COR-L47 (cell line): ENCODE measurements around the gene RAB11A.

Experiments used
- DNase-seq: peaks from one replicate; lab custom pipeline; 2025; lab: John Stamatoyannopoulos, UW

The RAB11A gene

DNA sequence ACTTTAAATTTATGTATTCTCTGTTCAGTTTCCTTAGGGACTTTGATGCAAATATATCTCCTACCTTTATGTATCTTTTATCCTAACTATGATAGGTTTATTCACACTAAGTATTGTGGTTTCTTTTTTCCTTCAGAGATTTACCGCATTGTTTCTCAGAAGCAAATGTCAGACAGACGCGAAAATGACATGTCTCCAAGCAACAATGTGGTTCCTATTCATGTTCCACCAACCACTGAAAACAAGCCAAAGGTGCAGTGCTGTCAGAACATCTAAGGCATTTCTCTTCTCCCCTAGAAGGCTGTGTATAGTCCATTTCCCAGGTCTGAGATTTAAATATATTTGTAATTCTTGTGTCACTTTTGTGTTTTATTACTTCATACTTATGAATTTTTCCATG is 18.3 kb downstream of the RAB11A start:
- DNase-seq, result no peak

DNA sequence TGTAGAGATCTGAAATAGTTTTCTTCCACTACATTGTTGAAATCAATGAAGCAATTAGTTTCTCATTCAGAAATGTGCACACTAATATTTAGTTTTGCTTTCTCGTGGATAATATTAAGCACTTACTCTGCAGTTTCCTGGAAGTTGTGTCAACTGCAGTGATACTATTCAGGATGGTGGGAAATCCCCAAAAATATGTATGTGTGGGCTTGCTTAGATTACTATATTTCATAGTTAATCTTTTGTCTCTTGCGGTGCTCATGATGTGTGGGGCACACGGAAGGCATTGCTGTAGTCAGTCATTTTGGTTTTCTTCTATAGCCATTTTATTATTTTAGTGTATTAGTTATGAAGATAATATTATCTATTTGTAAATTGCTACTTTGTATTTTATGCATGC is 19.7 kb downstream of the RAB11A start:
- DNase-seq, result no peak

DNA sequence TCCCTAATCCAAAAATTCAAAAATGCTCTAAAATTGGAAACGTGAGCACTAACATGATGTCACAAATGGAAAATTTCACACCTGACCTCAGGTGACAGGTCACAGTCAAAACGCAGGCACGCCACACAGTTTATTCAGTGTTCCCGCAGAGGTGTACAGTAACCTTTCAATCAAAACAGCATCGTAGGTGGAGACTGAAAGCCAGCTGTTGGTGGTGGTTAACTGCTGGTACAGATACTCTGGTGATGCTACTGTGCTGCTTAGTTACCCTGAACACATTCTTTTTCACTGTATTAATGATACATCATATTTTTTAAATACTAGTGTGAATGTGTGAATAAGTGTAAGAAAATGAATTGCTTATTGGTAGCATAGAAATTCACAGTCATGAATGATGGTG is 23.8 kb downstream of the RAB11A start:
- no peak for DNase-seq

DNA sequence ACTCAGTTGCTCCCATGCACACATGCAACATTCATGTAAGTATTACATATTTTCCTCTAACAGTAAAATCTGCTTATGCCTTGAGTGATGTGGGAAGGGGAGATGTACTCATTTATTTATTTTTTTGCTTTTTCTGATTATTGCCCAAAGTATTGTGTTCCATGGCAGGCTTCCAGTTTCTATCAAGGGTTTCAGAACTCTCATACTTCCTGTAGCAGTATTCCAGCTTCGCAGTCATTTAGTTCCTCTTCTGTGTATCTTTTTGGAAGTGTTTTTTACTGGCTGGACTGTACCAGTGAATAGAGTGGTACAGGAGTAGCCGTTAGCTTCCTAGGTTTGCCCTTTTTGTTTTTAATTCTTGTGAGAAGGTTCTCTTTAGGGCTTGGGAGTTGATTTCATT is 26.9 kb downstream of the RAB11A start:
- no peak for DNase-seq

DNA sequence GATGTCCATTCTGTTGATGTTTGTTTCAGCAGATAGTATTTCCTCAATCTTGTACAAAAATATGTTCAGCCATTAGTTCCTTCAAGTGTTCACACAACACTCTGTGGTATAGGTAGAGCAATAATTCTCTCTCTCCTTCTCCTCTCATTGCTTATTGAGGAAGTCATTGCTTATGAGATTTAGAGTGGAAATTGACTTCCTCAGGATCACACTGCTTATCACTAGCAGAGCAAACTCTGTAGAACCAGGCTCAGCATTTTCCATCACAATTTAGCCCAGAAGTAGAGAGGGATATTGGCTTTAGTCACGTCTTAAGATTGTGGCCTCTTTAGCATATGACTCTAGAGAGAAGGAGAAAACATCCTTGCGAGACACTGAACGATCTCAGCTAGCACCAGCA is 31.2 kb downstream of the RAB11A start:
- no peak for DNase-seq

DNA sequence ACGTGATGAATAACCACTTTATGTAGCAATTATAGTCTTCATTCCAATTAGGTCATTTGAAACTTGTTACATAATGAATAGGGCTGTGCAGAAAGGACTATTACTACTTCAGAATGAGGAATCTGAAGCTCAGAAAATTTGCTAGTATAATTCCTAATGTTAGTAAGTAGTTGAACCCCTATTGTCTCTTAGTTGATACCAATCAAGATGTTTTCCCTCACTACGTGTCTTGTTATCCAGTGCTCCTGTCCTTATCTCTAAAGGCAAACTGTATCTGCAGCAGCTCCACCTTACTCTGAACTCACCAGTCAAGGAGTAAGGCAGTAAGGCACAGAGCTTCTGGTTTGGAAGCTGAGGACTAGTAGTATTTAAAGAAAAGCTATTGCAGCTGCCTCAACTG is 32.0 kb downstream of the RAB11A start:
- DNase-seq, result no peak

DNA sequence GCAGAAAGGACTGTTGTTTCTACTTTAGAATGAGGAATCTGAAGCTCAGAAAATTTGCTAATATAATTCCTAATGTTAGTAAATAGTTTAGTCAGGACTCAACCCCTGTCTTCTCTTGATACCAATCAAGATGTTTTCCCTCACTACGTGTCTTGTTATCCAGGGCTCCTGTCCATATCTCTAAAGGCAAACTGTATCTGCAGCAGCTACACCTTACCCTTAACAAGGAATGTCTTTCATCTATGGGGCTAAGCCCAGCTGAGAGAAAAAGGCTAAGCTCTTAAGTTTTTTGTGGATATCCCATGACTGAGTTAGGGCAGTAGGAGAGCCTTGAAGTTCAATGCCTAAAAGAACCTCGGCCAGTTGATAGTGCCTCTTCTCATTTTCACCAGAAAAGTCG is 32.5 kb downstream of the RAB11A start:
- no peak for DNase-seq

DNA sequence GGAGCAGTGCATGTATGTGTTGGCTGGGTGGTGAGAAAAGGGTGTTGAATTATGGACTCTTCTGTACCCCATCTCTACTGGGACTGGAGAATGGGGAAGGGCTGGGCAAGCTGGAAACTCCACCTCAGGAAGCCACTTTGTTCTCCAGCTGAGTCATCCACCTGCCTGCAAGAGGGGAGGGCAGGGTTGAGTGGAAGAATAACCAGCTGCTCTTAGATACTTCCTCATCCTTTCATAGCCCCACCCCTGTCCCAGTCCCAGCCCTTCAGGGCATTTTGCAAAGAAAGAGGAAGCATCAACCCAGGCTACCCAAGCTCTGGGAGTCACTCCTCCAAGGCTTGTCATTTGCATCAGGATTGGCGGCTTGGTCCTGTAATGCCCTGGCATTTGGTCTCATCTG is 33.1 kb downstream of the RAB11A start:
- DNase-seq, result no peak

DNA sequence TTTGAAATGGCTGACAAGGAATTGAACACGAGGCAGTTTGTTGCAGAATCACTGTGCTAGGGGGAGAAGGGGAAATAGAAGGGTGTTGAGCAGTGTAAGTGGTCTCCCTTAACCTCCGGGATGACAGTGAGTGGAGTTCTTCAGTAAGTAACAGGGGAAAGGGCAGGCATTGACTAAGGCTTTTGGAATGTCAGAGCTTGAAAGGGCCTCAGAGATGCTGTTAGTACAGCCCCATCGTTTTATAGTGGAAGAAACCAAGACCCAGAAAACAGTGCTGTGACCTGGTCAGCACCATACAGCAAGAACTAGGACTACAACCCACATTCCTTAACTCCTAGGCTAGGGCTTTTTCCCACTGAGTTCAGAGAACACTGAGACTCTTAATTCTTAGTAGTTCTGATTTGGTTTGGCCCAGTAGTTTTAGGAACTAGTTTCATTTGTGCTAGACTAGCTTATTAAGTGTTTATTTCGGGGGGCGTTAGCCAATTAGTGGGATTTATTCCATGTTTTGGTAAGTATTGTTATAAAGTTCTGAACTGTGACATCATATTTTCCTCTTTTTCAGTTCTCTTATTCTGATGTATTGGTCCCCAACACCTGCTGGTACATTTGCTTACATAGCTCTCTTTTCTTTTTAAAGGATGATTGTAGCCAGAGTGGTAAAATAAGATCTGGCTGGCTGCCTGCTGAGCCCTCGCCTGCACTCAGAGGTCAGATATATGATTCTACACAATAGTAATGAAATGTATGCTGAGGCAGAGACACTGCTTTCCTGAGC is 34.2 kb downstream of the RAB11A start:
- DNase-seq, result no peak

DNA sequence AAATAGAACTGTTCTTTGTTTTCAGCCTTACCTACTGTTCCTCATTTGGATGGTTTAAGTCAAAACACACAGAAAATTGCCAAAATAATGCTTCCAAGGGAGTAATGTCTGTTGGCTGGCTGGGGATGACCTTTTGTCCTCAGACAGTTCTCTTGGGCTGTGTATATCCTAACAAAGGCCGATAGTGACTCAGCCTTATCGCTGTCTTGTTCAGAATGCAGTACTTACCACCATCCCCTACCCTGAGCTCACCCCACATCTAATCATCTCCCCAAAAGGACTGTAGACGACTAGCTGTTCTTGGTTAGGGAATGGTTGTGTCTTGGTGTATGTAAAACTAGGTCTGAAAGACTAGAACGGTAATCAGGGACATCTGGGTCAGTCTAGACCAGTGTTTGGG is 35.0 kb downstream of the RAB11A start:
- DNase-seq, result no peak

DNA sequence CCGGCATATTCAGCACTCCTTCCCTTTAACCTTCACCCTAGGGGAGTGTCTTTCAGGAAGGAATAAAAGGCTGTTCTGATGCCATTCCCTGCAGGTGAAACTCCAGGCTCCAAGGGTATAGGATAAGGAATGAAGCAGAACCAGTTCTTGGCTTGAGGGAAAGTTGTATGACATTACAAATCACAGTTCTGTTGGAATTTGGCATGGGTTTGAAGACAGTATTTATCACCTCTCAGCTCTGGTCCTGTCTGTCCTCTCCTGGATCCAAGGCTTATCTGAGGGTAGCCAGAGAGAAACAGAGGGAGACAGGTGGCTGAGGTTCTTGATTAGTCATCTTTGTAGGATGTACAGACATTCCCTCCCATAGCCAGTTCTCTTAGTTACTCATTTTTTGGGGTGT is 37.1 kb downstream of the RAB11A start:
- no peak for DNase-seq

DNA sequence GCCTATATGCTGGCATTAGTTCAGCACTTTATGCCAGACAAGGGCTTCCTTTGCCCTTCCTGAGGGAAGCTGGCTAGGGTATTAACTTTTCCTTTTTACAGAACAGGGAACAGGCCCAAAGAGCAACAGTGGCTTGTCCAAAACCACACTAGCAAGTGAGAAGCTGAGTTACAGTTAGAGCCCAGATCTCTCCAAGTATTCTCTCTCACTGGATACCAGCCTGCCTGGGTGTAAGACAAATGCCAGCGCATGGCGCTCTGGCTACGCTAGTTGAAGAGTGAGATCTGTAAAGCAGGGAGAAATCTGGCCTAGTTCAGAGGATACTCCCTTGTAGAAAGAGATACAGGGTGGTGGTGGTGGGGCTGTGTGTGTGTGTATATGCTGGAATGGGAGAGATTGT is 38.4 kb downstream of the RAB11A start:
- no peak for DNase-seq

DNA sequence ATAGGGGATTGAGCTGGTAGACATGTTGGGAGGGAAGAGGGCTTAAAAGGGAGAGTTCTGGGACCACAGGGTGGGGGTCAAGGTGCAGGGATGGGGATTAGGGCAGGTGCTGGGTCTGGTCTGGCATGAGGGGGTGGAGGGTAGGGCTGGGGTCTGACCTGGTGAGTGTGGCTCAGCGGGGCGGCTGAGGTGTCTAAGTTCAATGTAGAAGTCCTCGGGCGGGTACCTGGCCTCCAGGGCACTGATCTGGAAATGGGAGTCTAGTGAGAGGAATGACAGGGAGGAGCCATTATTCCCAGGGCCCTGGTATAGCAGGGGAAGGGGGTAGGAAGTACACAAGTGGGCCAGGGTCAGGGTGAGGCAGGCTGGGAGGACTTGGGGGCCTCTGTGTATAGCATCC is 39.6 kb downstream of the RAB11A start:
- DNase-seq, result no peak

DNA sequence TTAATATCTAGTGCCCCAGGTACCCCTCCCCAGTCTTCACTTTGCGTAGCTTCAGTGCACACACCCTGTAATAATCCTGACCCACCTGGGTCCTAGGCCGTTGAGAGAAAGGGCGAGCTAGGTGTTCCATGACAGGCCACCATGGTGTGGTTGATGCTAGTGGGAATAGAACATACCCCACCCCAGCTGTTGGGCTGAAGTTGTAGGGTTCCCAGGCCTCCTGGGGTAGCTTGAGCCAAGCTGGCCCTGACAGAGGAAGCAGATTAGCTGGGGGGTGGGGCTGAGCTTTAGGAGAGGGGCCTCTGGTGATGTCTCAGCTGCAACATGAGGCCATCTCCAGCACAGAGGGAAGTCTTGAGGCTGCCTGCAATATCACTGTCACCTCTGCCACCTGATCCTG is 40.5 kb downstream of the RAB11A start:
- DNase-seq, result no peak

DNA sequence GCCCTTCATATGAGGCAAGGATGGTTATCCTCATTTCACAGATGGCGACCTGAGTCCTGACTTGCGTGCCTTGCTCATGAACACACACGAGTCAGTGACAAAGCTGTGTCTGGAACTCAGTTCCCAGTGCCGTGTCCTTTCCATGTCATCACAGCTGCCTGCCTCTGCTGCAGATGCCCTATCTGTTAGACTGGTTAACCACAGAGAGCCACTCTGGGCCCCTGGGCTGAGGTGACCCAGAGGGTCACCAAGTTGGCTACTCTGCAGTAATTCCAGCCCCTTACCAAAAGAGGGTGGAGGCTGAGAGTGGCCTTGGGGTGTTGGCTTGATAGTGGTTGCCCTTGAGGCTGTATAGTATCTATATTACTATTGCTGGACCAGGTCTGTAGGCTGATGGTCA is 41.0 kb downstream of the RAB11A start:
- DNase-seq, result no peak

DNA sequence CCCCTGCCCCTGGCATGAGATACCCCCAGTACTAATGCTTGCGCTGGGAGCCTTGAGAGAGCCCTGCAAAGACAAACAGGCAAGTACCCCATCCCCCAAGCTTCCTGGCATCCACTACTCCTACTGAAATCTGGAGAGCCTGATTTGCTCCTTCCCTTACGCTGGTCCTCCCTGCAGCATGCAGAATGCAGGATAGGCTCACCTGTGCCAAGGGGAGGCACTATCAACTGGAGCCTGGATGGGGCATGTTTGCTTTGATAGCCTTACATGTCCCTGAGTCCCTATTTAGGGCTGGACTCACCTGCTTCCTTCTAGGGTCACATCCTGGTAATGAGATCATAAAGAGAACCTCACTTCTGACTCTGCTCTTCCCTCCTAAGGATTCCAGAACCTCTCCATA is 42.9 kb downstream of the RAB11A start:
- DNase-seq, result no peak

DNA sequence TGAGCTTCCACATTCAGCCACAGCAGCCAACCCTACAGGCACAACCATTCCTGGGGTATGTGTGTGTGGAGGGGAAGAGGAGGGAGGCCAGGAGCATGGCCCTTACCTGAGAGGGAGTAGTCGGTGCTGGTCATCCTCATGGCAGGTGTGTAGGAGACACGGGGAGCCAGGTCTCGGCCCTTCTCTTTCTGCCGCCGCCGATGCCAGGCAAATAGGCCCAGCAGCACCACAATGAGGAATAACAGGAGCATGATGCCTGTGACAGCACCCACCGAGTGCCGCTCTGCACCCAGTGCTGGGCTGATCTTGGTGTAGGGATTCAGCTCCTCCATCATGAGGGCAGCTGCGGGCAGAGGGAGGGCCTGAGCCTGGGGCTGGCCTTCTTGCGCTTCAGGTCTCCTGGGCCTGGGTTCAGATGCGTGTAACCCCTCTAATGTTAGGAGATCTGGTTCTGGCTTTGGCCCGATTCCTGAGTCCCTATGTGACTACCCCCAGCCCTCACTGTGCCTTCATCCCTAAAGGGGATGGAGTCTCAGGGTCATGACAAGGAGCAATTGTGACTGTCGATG is 44.4 kb downstream of the RAB11A start:
- DNase-seq, result no peak

DNA sequence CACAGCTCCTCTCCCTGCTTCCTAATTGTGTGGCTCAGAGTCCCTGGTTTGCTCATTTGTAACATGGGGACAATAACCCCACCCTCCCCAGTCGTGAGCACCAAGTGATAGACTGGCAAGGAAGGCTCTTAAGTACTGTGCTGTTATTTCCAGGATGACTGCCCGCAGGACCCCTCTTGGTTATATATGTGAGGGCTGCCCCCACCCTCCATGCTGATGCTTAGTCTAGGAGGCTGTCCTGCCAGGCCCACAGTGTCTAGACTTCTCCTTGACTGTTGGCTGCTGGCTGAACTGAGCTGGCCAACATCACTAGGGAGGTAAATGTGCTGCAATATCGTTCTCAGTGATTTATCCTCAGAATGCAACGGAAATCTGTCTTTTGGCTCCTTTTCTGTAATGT is 45.1 kb downstream of the RAB11A start:
- DNase-seq, result no peak

DNA sequence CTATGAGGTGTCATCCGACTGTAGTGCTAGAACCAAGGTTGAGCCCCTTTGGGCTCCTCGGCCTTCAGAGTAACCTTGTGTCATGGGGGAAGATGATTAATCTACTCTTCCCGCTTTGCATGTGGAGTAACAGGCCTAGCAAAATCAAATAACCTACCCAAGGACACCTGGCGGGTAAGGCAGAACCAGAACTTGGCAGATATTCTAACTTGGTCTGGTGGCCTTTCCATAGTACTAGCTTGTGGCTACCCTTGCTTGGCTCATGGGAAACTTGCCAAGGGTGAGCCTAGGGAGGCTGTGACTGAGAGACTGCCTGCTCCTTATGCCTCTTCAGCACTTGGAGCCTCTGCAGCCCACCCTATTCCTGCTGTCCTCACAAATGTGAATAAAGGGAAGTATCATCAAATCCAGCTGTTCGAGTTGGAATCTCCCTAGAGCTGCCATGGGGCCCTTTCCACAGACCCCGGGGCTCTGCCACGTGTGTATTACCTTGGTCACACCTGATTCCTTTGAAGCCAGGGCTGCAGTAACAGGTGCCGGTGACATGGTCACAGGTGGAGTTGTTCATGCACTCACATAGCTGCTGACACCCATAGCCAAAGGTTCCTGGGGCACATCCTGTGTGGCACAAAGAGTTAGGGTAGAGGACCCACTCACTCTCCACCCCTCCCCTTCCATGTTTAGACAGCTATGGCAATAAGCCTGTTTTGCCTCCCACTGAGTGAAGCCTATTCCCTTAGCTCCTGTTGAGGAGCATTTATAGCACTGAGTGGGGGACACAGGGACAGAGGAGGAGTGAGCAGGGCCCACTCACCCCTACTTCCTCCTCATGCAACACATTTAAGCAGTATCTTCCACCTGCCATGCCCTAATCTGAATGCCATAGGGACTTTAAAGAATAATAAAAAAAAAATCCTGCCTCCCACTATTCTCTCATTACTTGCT is 46.0 kb downstream of the RAB11A start:
- DNase-seq, result no peak

DNA sequence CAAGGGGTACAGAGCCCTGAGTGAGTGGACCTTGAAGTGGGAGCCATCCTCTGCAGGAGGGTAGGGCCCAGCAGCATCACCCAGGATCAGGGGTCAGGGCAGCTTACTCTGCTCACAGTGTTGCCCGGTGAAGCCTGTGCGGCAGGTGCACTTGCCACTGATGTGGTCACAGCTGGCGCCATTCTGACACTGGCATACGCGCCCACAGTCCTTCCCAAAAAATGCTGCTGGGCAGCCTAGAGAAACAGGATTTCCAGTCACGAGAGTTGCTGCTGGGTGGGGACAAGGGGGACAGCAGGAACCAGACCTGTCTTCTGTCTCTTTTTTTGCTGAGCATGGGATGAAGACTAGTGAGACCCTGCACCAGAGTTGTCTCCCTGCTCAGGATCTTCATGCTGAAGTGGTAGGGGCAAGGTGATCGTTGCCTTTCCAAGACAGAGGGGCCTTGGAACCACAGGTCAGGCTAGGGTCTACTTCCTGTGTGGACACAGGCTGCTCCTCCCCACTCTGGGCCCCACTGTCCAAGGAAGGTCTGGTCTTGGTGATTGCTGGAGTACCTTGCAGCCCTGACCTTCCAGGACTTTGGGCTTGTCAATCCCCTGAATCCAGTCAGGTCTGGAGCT is 46.9 kb downstream of the RAB11A start:
- no peak for DNase-seq

DNA sequence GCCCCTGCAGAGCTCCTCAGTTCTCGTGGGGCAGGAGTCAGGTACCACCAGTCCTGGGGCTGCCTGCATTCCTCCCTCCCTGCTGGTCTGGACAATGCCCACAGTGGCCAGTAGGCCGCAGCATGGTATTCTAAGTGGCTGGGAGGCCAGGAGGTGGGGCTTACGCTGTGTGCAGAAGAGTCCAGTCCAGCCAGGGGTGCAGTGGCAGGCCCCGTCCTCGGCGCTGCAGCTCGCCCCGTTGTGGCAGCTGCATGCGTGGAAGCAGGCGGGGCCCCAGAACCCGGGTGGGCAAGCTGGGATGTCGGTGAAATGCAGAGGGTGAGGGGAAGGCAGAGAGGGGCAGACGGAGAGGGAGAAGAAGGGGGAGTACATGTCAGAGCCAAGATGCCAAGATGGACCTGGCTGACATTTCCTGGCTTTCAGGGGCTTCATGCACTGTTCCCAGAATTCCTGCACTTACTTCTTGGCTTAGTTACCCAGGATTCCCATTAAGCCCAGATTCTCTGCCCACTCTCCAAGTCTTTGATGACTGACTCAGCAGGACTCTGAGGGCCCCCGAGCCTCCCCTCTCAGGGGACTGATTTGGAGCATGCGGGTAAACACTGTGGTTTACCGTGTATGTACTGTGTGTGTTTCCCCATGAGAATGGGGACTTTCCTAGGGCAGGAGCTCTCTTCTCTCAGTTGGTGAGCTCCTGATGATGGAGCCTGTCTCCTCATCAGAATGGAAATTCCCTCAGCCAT is 47.5 kb downstream of the RAB11A start:
- DNase-seq, result peak; percentile 74

DNA sequence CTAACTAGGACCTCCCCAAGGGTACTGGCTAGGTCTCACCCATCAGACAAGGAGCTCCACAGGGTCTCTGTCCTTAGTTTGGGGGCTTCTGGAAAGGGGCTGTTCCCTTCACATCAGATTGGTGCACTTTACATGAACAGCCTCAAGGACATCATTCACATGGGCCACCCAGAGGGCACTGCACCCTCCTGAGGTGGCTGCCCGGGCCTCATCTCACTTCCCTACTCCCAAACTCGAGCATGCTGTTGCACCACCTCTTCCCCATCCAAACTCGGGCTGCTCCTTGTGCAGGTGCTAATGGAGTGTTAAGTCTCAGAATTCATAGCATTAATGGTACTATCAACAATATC is 48.1 kb downstream of the RAB11A start:
- no peak for DNase-seq
